Coronary artery (tissue), 2 donors: ENCODE measurements around the gene CDH9.

ENCODE experiments used
- DNase-seq: peaks from one replicate; pipeline ENCODE4 v3.0.0-alpha.2; 2017; ENCODE audit warnings: low spot score
- H3K27ac ChIP-seq, 2 donors: fragments of 200-600 bp; sonication (generic); one replicate each; pipeline ENCODE4 v1.5.1; 2016 to 2019
- H3K4me3 ChIP-seq: fragments of 200-600 bp; sonication (generic); 2 replicates; pipeline ENCODE4 v1.5.1; 2016; ENCODE audit warnings: mild to moderate bottlenecking, moderate library complexity
- CTCF ChIP-seq: fragments of 200-600 bp; sonication (generic); IDR thresholded peaks from one replicate; pipeline ENCODE4 v1.5.1; 2019; ENCODE audit warnings: antibody characterized with exemption

Gene CDH9

GRCh38 chr5:26847041-26847736, 191.2 kb downstream of the CDH9 start:
- no peak for TF ChIP-seq CTCF
- Histone ChIP-seq H3K27ac (no peak overlapping the region), H3K4me3 (no peak overlapping the region)
- DNase-seq = no peak

GRCh38 chr5:26843677-26844076, 194.7 kb downstream of the CDH9 start:
- DNase-seq = no peak
- no peak for TF ChIP-seq CTCF
- no peak overlapping the region for H3K4me3 ChIP-seq
- H3K27ac ChIP-seq = no peak overlapping the region

- H3K4me3 ChIP-seq = no peak overlapping the region
- DNase-seq = no peak
- H3K27ac ChIP-seq = no peak overlapping the region
- TF ChIP-seq CTCF = no peak
These were observed 204.8 kb downstream of the CDH9 start for GRCh38 chr5:26833596-26833995.
